ENCODE measurements around the gene NDUFS3.
"Not testable (repeated sequence)": the region's sequence is repeated elsewhere in the genome, so short reads cannot be mapped to it uniquely, and the experiment has no call there.

NDUFS3 gene

GRCh38 chr11:47560426-47560825 is 18.4 kb upstream of the NDUFS3 start:
- DNase-seq (ENCODE audit: low spot score): no peak

GRCh38 chr11:47562393-47562792 is 16.5 kb upstream of the NDUFS3 start:
- DNase-seq (ENCODE audit: low spot score): not testable (repeated sequence)

- DNase-seq (ENCODE audit: low spot score): not testable (repeated sequence)
These were observed 14.5 kb upstream of the NDUFS3 start for GRCh38 chr11:47564366-47564765.

DNA sequence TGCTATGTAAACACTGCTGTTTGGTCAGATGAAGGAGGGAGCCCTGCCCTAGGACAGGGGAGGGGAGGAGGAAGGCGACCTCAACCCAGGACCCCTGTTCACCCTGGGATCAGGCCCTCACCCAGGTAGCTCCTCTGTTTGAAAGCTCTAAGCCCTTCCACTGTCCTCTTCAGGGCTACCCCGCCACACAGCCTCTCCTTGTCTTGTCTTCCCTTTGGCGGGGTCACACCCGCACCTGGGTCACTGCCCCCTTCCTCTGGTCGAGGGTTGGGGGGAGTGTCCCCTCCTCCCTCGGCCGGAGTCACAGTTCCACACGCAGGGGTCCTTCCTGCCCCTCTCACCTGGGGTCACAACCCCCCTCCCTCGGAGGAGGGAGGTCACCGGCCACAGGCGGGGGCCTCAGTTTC is 13.9 kb upstream of the NDUFS3 start:
- no peak for DNase-seq (ENCODE audit: low spot score)

GRCh38 chr11:47565340-47566148 is 13.3 kb upstream of the NDUFS3 start, which contains the start of gene PTPMT1:
Gene PTPMT1 (plus strand): TSS chr11:47565599. CDS start chr11:47565623, 24 bp downstream.
- peak; percentile 73 for DNase-seq (ENCODE audit: low spot score)

DNA sequence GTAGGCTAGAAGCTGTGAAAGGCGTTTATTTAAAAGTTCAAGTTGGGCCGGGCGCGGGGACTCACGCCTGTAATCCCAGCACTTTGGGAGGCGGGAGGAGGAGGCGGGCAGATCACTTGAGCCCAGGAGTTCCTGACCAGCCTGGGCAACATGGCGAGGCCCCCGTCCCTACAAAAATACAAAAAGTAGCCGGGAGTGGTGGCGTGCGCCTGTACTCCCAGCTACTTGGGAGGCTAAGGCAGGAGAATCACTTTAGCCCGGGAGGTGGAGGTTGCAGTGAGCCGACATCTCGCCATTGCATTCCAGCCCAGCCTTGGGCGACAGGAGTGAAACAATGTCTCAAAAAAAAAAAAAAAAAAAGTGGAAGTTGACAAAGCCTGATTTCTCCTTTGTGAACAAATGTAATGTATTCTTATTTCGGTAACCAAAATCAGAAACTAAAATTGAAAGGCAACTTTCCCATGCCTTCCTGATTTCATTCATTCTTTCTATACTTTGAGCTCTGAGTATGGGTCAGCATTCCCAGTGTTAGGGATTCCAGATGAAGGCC is 12.7 kb upstream of the NDUFS3 start:
- no peak for DNase-seq (ENCODE audit: low spot score)

- no peak for DNase-seq (ENCODE audit: low spot score)
These were observed 9.2 kb upstream of the NDUFS3 start for GRCh38 chr11:47569646-47570045.

DNA sequence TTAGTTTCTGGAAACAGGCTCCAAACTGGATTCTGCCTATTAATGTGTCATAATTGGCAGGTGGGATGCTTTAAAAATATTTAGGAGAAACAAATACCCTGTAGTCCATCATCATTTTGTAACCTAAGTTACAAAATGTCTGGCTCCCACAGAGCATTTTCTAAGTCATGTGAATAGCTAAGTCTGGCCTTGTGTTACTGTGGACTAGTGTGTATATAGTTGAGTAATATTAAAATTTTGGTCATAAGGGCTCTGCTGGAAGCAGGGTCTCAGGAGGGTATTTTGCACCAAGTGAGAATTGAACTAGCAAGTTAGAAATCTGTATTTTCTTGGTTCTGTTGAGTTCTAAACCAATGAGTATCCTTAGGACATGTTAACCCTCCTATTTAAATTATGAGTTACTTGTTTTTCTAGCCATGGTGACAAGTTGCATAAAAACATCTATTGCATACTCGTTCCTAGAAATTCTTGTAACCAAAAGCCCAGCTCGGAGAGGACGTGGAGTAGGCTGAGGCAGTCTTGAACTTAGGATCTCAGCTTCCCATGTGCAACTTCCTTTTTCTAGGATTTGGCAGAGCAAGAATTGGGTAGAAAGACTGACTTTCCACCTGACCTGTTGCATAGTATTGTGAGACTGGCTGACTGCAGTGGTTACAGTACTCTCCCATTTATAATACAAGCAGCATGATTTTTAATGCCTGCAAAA is 8.1 kb upstream of the NDUFS3 start:
- DNase-seq (ENCODE audit: low spot score): no peak

DNA sequence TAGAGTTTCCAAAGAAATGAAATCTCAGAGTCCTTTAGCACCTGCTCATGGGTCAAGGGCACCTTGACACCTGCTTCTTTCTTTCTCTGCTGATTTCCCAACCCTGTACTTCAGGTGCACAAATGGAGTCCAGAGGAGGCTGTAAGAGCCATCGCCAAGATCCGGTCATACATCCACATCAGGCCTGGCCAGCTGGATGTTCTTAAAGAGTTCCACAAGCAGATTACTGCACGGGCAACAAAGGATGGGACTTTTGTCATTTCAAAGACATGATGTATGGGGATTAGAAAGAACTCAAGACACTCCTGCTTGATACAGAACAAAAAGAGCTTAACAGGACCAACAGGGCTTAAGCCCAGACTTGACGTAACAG is 7.5 kb upstream of the NDUFS3 start:
- no peak for DNase-seq (ENCODE audit: low spot score)

DNA sequence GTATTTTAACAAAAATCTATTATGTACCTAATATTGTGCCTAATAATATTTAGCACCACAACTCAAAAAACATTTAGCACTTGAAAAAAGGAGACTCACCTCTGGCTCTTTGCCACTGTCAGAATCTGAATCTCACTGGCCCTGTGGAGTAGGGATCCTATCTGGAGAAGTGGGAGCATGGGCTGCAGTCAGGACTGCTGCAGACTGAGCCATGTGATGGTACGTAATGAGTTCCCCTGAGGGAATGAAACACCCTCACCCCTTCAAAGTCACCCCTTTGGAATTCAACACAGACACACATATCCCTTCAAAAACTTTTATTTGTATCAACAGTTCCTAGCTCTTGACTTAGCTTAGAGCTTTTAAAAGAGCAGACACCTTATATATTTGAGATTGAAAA is 7.0 kb upstream of the NDUFS3 start:
- DNase-seq (ENCODE audit: low spot score): no peak

DNA sequence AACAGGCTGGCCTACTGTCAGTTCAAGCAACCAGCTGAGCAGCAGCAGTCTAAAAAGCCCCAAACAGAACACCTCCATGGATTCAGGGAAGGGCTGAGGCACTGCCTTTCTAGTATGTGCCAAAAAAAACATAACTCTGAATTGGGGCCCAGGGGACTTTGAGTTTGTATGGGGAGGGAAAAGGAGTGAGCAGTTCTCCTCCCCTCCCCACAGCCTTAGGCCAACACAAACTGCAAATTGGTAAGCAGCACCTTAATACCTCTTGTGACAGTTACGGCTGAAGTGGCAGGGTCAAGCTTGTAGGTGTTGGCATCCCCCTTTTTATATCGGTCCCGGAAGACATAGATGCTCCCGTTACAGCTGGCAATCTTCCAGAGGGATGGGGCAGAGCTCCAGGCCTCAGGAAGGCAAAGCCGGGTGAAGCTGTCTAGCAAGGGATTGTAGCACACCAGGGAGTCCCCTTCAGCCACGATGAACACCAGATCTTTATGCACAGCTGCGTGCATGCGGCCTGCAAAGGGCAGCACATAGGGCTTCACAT is 6.1 kb upstream of the NDUFS3 start:
- no peak for DNase-seq (ENCODE audit: low spot score)

DNA sequence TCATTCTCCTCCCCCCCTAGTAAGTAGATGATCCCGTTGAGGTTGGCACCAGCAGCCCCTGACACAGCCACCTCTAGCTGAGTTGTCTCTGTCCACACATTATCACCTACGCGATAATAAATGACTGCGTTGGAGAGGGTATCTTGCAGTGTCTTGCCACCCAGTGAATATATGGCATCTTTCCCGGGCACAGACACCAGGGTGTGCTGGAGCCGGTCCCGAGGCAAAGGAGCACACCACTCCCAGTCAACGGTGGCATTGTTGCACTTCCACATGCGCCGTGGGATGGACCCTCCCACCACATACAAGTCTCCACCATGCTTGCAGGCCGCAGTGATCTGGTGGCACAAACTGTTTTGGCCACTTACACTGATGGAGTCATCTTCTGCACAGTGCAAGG is 5.6 kb upstream of the NDUFS3 start:
- no peak for DNase-seq (ENCODE audit: low spot score)

GRCh38 chr11:47577460-47578041 is 1.3 kb upstream of the NDUFS3 start:
- DNase-seq (ENCODE audit: low spot score): no peak

DNA sequence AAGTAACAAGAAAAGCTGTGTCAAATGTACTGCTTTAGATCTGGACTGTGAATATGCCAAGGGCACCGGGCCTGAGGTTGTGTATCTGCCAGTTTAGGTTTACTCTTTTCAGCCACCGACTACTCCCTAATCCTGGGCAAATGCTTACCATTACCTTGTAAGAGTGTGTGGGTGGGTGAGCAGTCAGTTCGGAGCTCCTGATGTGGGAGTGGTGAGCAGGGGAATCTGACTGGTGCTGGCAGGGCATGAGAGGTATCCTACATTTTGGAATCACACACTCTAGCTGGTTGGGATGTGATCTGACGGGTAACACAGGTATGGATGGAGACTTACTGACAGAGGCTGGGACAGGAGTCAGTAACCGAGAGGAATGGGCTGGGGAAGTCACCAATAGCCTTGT is 5.0 kb downstream of the NDUFS3 start:
- DNase-seq (ENCODE audit: low spot score): no peak

- no peak for DNase-seq (ENCODE audit: low spot score)
These were observed 7.4 kb downstream of the NDUFS3 start, which contains the start of gene FAM180B for GRCh38 chr11:47586098-47586855. Gene FAM180B (plus strand): TSS chr11:47586678. CDS start chr11:47586769, 91 bp downstream.

GRCh38 chr11:47587039-47587716 is 8.3 kb downstream of the NDUFS3 start:
- no peak for DNase-seq (ENCODE audit: low spot score)

DNA sequence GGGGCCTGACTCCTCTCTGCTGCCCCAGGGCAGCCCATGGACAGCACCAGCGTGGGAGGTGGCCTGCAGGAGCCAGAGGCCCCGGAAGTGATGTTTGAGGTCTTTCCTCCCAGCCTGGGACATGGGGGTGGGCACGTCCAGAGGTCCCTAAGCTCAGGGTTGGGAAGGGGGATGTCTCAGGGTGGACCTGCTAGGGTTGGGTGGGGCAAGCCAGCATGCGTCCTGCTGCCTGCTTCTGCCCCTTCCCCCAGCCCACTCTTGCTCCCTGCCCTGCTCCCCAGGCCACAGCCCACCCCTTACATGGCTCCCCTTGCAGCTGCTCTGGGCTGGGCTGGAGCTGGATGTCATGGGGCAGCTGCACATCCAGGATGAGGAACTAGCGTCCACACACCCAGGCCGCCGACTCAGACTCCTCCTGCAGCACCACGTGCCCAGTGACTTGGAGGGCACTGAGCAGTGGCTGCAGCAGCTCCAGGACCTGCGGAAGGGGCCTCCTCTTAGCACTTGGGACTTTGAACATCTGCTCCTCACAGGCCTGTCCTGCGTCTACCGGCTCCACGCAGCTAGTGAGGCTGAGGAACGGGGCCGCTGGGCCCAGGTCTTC is 9.0 kb downstream of the NDUFS3 start:
- no peak for DNase-seq (ENCODE audit: low spot score)

- DNase-seq (ENCODE audit: low spot score): no peak
These were observed 10.2 kb downstream of the NDUFS3 start for GRCh38 chr11:47589118-47589517.

DNA sequence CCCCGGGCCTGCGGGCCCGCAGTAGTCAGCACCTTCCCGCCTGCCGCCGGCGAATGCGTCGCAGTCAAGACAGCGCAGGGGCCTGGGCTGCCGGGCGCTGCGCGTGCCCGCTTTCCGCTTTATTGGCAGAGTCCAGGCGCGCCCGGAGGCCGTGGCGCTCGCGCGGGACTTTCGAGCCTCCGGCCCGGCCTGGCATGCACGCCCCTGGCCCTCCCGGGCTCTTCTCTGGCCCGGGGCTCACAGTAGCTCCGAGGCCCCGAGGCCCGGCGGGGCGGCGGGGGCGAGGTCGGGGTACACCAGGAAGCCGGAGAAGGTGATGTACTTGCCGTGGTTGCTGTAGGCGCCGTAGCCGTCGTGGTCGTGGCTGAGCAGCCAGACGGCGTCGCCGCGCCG is 10.7 kb downstream of the NDUFS3 start:
- DNase-seq (ENCODE audit: low spot score): no peak

DNA sequence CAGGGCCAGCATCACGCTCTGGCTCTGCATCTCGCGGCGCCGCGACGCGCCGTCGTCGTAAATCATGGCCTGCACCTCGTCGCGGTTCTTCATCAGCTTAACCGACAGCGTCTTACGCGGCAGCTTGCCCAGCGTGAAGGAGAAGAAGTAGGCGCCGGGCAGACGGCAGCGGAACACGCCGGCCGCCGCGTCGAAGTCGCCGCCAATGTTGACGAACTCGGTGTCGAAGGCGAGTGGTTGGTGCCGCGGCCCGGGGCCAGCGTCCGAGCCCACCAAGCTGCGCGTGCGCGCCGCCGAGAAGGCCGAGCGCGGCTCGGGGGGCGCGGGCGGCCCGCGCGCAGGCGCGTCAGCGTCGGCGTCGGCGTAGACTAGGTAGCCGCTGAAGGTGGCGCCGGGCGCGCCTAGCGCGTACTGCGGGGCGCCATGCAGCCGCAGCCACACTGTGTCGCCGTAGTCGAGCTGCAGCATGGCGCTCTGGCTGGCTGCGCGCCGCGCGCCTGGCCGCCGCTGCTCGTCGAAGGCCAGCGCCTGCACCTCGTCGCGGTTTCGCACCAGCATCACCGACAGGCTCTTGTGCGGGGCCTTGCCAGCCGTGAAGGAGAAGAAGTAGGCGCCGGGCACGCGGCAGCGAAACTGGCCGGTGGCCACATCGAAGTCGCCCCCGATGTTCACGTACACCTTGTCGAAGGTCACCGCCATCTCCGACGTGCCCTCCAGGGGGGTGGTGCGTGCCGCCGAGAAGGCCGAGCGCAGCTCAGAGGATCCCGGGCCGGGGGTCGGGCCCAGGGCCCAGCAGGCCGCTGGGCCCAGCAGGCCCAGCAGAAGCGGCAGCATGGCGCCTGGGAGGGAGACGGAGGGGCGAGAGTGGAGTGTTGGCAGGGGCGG is 11.3 kb downstream of the NDUFS3 start:
- DNase-seq (ENCODE audit: low spot score): no peak

All from LoVo (cell line).